ENCODE results near the gene MRPL3. TPM values are rescaled to one million over a fixed set of nuclear protein-coding genes. Genes with fewer than 3 reads are reported as not detected.

Gene MRPL3
- total and polyA plus RNA-seq, 9 donors = 57.2 to 91.8 (median 70.1) TPM

GRCh38 chr3:131457220-131457619, 45.6 kb downstream of the MRPL3 start:
- peaks cover 2% of the 10 kb centered on the region for H3K4me1 ChIP-seq (ENCODE audit: insufficient read depth)
- DNase-seq = no peak
- WGBS, 3 donors = 9 to 32% (median 15%) methylated on average over 1 of the region's 1 CpG
- no peaks in the 10 kb centered on the region for H3K27me3 ChIP-seq
- no peak for TF ChIP-seq EP300 (IDR thresholded peaks at IDR 0.05)
- TF ChIP-seq CTCF (IDR thresholded peaks at IDR 0.05) = no peak
- TF ChIP-seq POLR2A (IDR thresholded peaks at IDR 0.05) = no peak
- intact Hi-C loops (cut with DNase I) = no loop called here
- H3K9me3 ChIP-seq = no peaks in the 10 kb centered on the region
- H3K36me3 ChIP-seq = no peaks in the 10 kb centered on the region
- no peak overlapping the region for H3K27ac ChIP-seq
- no peak overlapping the region for H3K4me3 ChIP-seq

GRCh38 chr3:131454501-131454900, 48.3 kb downstream of the MRPL3 start:
- H3K9me3 ChIP-seq = no peaks in the 10 kb centered on the region
- no peak overlapping the region for H3K27ac ChIP-seq
- DNase-seq = no peak
- H3K36me3 ChIP-seq = no peaks in the 10 kb centered on the region
- no peaks in the 10 kb centered on the region for H3K27me3 ChIP-seq
- TF ChIP-seq EP300 (IDR thresholded peaks at IDR 0.05) (no peak), POLR2A (IDR thresholded peaks at IDR 0.05) (no peak), CTCF (IDR thresholded peaks at IDR 0.05) (no peak)
- H3K4me3 ChIP-seq = no peak overlapping the region
- peaks cover 2% of the 10 kb centered on the region for H3K4me1 ChIP-seq (ENCODE audit: insufficient read depth)
- intact Hi-C loops (cut with DNase I) = no loop called here

- H3K4me1 ChIP-seq (ENCODE audit: insufficient read depth) = peaks cover 2% of the 10 kb centered on the region
- TF ChIP-seq CTCF (IDR thresholded peaks at IDR 0.05) (no peak), POLR2A (IDR thresholded peaks at IDR 0.05) (no peak), EP300 (IDR thresholded peaks at IDR 0.05) (no peak)
- no peak overlapping the region for H3K27ac ChIP-seq
- no peaks in the 10 kb centered on the region for H3K36me3 ChIP-seq
- intact Hi-C loops (cut with DNase I) = no loop called here
- no peak overlapping the region for H3K4me3 ChIP-seq
- no peaks in the 10 kb centered on the region for H3K27me3 ChIP-seq
- no peaks in the 10 kb centered on the region for H3K9me3 ChIP-seq
- 64 to 70% (median 64%) methylated on average over 4 of the region's 4 CpGs for WGBS, 3 donors
- no peak for DNase-seq
Measured at GRCh38 chr3:131453533-131453932, 49.2 kb downstream of the MRPL3 start.

GRCh38 chr3:131447349-131447748, 55.4 kb downstream of the MRPL3 start:
- TF ChIP-seq POLR2A (IDR thresholded peaks at IDR 0.05) (no peak), CTCF (IDR thresholded peaks at IDR 0.05) (no peak), EP300 (IDR thresholded peaks at IDR 0.05) (no peak)
- intact Hi-C loops (cut with DNase I) = no loop called here
- DNase-seq = no peak
- 86 to 93% (median 88%) methylated on average over 2 of the region's 2 CpGs for WGBS, 3 donors
- H3K4me3 ChIP-seq = no peak overlapping the region
- H3K36me3 ChIP-seq = no peaks in the 10 kb centered on the region
- H3K4me1 ChIP-seq (ENCODE audit: insufficient read depth) = peaks cover 4% of the 10 kb centered on the region
- H3K9me3 ChIP-seq = no peaks in the 10 kb centered on the region
- no peak overlapping the region for H3K27ac ChIP-seq
- no peaks in the 10 kb centered on the region for H3K27me3 ChIP-seq

GRCh38 chr3:131444180-131444579, 58.6 kb downstream of the MRPL3 start:
- intact Hi-C loops (cut with DNase I) = no loop called here

More at GRCh38 chr3:131444180-131444579, 58.6 kb downstream of the MRPL3 start:
- 93 to 97% (median 93%) methylated on average over 4 of the region's 4 CpGs for WGBS, 3 donors
- Histone ChIP-seq H3K4me3 (no peak overlapping the region), H3K27ac (no peak overlapping the region), H3K36me3 (no peaks in the 10 kb centered on the region), H3K9me3 (no peaks in the 10 kb centered on the region), H3K4me1 (ENCODE audit: insufficient read depth) (peaks cover 4% of the 10 kb centered on the region), H3K27me3 (no peaks in the 10 kb centered on the region)
- TF ChIP-seq CTCF (IDR thresholded peaks at IDR 0.05) (no peak), EP300 (IDR thresholded peaks at IDR 0.05) (no peak), POLR2A (IDR thresholded peaks at IDR 0.05) (no peak)
- no peak for DNase-seq

All from ovary (tissue), 9 donors.